Neuronal stem cell (in vitro differentiated cells): ENCODE results near the gene FOXS1.

Source experiments
- DNase-seq: peaks from one replicate; pipeline ENCODE4 v3.0.0-alpha.2; 2013; ENCODE audit warnings: low spot score
- H2AFZ ChIP-seq: one replicate; pipeline ENCODE4 v1.6.1; 2013; ENCODE audit warnings: mild to moderate bottlenecking, low read length, inconsistent platforms
- H2AK5ac ChIP-seq: 2 replicates; pipeline ENCODE4 v1.6.1; 2013; ENCODE audit warnings: low read depth, mild to moderate bottlenecking, inconsistent platforms, low read length, moderate library complexity, mixed read lengths
- H2BK120ac ChIP-seq: 2 replicates; pipeline ENCODE4 v1.6.1; 2013; ENCODE audit warnings: low read depth, mild to moderate bottlenecking, inconsistent platforms, low read length, moderate library complexity, mixed read lengths
- H2BK12ac ChIP-seq: one replicate; pipeline ENCODE4 v1.6.1; 2013; ENCODE audit warnings: low read length, inconsistent platforms
- H2BK15ac ChIP-seq: 2 replicates; pipeline ENCODE4 v1.6.1; 2013; ENCODE audit warnings: mild to moderate bottlenecking, low read length, inconsistent platforms, mixed read lengths
- H2BK5ac ChIP-seq: one replicate; pipeline ENCODE4 v1.6.1; 2013; ENCODE audit warnings: inconsistent platforms, mild to moderate bottlenecking, low read length, moderate library complexity
- H3K14ac ChIP-seq: one replicate; pipeline ENCODE4 v1.6.1; 2013; ENCODE audit warnings: low read length, inconsistent platforms
- H3K18ac ChIP-seq: 2 replicates; pipeline ENCODE4 v1.6.1; 2013; ENCODE audit warnings: low read length, inconsistent platforms
- H3K23ac ChIP-seq: 2 replicates; pipeline ENCODE4 v1.6.1; 2013; ENCODE audit warnings: low read depth, mild to moderate bottlenecking, mixed read lengths, low read length, inconsistent platforms; ENCODE audit not compliant: poor library complexity
- H3K27ac ChIP-seq: replicated peaks from 3 replicates; pipeline ENCODE4 v1.5.1; 2013; ENCODE audit warnings: low read length, inconsistent platforms
- H3K27me3 ChIP-seq, 3 experiments: 2 replicates each; pipeline ENCODE4 v1.6.1; 2013; ENCODE audit warnings: low read length in 3 of 3, mild to moderate bottlenecking in 2 of 3, inconsistent platforms in 1 of 3, low read depth in 1 of 3, mixed read lengths in 1 of 3, moderate library complexity in 1 of 3; ENCODE audit not compliant: control insufficient read depth in 3 of 3, insufficient read depth in 3 of 3
- H3K36me3 ChIP-seq, 2 donors: replicated peaks in 1 of 2; 2 replicates each; pipeline ENCODE4 v1.6.1; 2013; ENCODE audit warnings: low read length in 2 of 2; ENCODE audit not compliant: control insufficient read depth in 2 of 2, insufficient read depth in 2 of 2
- H3K4ac ChIP-seq: 2 replicates; pipeline ENCODE4 v1.6.1; 2013; ENCODE audit warnings: inconsistent platforms, mild to moderate bottlenecking, low read length, moderate library complexity
- H3K4me1 ChIP-seq, 2 donors: 1 replicate in 1 of 2; 2 replicates in 1 of 2; pipeline ENCODE4 v1.6.1; 2013; ENCODE audit warnings: low read length in 2 of 2, low read depth in 1 of 2; ENCODE audit not compliant: control insufficient read depth in 2 of 2, insufficient read depth in 1 of 2
- H3K4me2 ChIP-seq: one replicate; pipeline ENCODE4 v1.6.1; 2013; ENCODE audit warnings: mild to moderate bottlenecking, low read length, inconsistent platforms; ENCODE audit not compliant: insufficient read depth, poor library complexity, severe bottlenecking
- H3K4me3 ChIP-seq, 2 donors: 2 replicates each; pipeline ENCODE4 v1.5.1; 2013; ENCODE audit warnings: low read length in 2 of 2, mild to moderate bottlenecking in 2 of 2, inconsistent platforms in 1 of 2, moderate library complexity in 1 of 2
- H3K79me1 ChIP-seq: one replicate; pipeline ENCODE4 v1.6.1; 2013; ENCODE audit warnings: low read depth, mild to moderate bottlenecking, inconsistent platforms, low read length, moderate library complexity
- H3K9ac ChIP-seq: one replicate; pipeline ENCODE4 v1.6.1; 2013; ENCODE audit warnings: mild to moderate bottlenecking, low read depth, low read length, inconsistent platforms; ENCODE audit not compliant: poor library complexity
- H3K9me3 ChIP-seq, 2 donors: replicated peaks in 1 of 2; 2 replicates each; pipeline versions ENCODE3 to v1.6.1; 2013; ENCODE audit warnings: low read length in 2 of 2, mild to moderate bottlenecking in 2 of 2, inconsistent platforms in 1 of 2, low read depth in 1 of 2, mixed read lengths in 1 of 2, moderate library complexity in 1 of 2; ENCODE audit not compliant: control insufficient read depth in 2 of 2, insufficient read depth in 1 of 2
- H4K8ac ChIP-seq: one replicate; pipeline ENCODE4 v1.6.1; 2013; ENCODE audit warnings: low read depth, mild to moderate bottlenecking, inconsistent platforms, low read length, moderate library complexity
- H4K91ac ChIP-seq: one replicate; pipeline ENCODE4 v1.6.1; 2013; ENCODE audit warnings: low read length, low read depth, mild to moderate bottlenecking, inconsistent platforms; ENCODE audit not compliant: poor library complexity
- WGBS, 2 donors: extraction: QIAGEN DNeasy Blood & Tissue Kit; methylation state at CpG; one replicate each; pipeline ENCODE4 v1.1.7; 2013; ENCODE audit warnings: missing lambda C conversion rate in 2 of 2, mixed read lengths in 1 of 2; ENCODE audit not compliant: insufficient read length in 2 of 2, insufficient replicate concordance in 1 of 2; ENCODE audit errors: extremely low coverage in 2 of 2; 5-methylcytosine and 5-hydroxymethylcytosine counted together

The FOXS1 gene

DNA sequence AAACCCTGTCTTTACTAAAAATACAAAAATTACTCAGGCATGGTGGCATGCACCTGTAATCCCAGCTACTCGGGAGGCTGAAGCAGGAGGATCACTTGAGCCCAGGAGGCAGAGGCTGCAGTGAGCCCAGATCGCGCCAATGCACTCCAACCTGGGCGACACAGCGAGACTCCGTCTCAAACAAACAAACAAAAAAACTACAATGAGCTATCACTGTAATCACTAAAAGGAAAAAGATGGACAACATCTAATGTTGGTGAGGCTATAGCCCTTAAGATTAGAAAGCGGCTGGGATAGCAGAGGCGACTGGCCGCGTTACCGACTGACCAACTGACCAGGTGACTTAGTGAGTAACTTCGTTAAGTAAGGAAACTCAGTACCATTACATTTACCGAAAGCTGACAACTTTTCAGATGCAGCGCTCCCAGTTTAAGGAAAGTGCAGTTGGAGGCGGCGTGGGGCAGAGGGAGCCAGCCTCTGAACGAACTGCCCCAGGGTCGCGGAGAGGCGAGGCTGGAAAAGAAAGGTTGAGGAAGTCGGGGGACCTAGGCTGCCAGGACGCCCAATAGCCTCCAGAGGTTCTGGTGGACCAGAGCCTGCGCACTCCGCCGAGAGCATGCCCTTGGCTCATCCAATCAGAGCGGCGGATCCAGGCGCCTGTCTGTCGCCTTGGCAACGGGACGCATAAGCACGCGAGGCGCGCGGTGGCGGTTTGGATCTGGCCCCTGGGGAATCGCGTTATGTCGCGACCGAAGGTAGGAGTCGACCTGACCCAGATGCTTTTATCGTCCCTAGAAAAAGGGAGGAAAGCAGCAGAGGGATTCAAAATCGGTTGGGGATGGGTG is 34.0 kb upstream of the FOXS1 start:
- WGBS, 2 donors, result no CpG with 5 or more reads among the region's 45 CpGs
- H3K18ac ChIP-seq, result peak overlapping the region; percentile 12

DNA sequence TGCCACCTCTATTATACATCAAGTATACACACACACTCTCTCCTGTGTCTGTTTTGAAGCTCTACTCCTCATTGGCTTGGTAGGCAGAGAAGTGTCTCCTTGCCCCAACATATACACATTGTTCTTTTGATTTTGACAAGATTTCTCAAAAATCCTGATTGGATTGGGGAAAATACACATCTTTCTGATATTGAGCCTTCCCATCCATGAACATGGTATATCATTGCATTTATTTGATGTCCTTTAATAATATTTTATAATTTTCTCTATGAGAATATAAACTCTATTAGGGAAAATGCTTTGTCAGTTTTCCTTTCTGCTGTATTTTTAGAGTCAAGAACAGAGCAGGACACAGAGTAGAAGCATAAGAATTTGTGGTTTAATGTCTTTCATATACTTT is 32.3 kb upstream of the FOXS1 start:
- H4K8ac ChIP-seq, result no peak overlapping the region
- peaks cover 0 to 4% (median 0%) of the 10 kb centered on the region in 3 experiments for H3K27me3 ChIP-seq
- no peak overlapping the region for H3K4me2 ChIP-seq
- no peak overlapping the region for H3K27ac ChIP-seq
- no peak overlapping the region for H2AFZ ChIP-seq
- H3K9me3 ChIP-seq, result no peaks in the 10 kb centered on the region
- DNase-seq, result no peak
- H3K4ac ChIP-seq, result no peak overlapping the region
- no peaks in the 10 kb centered on the region for H3K79me1 ChIP-seq
- H3K18ac ChIP-seq, result no peak overlapping the region
- H4K91ac ChIP-seq, result no peak overlapping the region
- H3K9ac ChIP-seq, result no peak overlapping the region
- no peak overlapping the region for H2AK5ac ChIP-seq
- H2BK120ac ChIP-seq, result no peak overlapping the region
- no peaks in the 10 kb centered on the region for H3K4me1 ChIP-seq
- no peak overlapping the region for H2BK15ac ChIP-seq
- no peak overlapping the region for H3K23ac ChIP-seq
- peaks cover 0 to 20% of the 10 kb centered on the region in 2 donors for H3K36me3 ChIP-seq
- no peak overlapping the region for H3K14ac ChIP-seq
- H2BK12ac ChIP-seq, result no peak overlapping the region
- H3K4me3 ChIP-seq, result no peak overlapping the region
- no peak overlapping the region for H2BK5ac ChIP-seq

More for the DNA sequence above, 34.0 kb upstream of the FOXS1 start:
- Histone ChIP-seq H3K4me2 (peak overlapping the region; percentile 89), H3K27me3 (no peaks in the 10 kb centered on the region), H4K91ac (no peak overlapping the region), H3K36me3 (peaks cover 0 to 17% of the 10 kb centered on the region in 2 donors), H2BK12ac (no peak overlapping the region), H2BK15ac (no peak overlapping the region), H2BK5ac (no peak overlapping the region), H2AK5ac (no peak overlapping the region), H2BK120ac (no peak overlapping the region), H3K4ac (no peak overlapping the region), H3K9ac (peak overlapping the region; percentile 85), H3K9me3 (no peaks in the 10 kb centered on the region), H3K27ac (no peak overlapping the region), H2AFZ (peak overlapping the region; percentile 95), H4K8ac (no peak overlapping the region), H3K79me1 (no peaks in the 10 kb centered on the region), H3K14ac (no peak overlapping the region), H3K4me3 (peak overlapping the region; percentile 67 to 79), H3K23ac (peak overlapping the region; percentile 46), H3K4me1 (no peaks in the 10 kb centered on the region)
- DNase-seq, result peak; percentile 92

DNA sequence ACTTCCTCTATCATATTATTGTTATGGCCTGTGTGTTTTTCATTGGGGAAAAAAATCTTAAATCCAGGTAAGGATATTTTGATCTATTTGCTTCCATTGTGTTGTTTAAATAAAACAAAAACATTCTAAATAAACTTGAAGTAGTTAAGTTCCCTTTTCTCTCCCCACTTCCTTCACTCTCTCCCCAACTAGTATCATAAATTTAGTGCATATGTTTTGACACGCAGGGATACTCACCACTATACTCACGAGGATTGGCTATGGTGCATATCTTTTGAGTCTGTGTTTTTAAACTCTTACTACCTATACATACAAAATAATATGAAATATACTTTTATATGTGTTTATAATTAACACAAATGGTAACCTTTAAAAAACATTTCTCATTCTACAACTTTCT is 30.3 kb upstream of the FOXS1 start:
- Histone ChIP-seq H2AK5ac (no peak overlapping the region), H3K27me3 (peaks cover 0 to 11% (median 2%) of the 10 kb centered on the region in 3 experiments), H3K4me2 (no peak overlapping the region), H3K4me3 (no peak overlapping the region), H3K36me3 (peaks cover 0 to 20% of the 10 kb centered on the region in 2 donors), H3K9me3 (peaks cover 0 to 1% of the 10 kb centered on the region in 2 donors), H4K91ac (no peak overlapping the region), H3K4me1 (peaks cover 0 to 3% of the 10 kb centered on the region in 2 donors), H3K14ac (no peak overlapping the region), H2BK12ac (no peak overlapping the region), H2BK5ac (no peak overlapping the region), H3K79me1 (no peaks in the 10 kb centered on the region), H3K27ac (no peak overlapping the region), H2AFZ (no peak overlapping the region), H3K18ac (no peak overlapping the region), H2BK120ac (no peak overlapping the region), H3K9ac (no peak overlapping the region), H3K4ac (no peak overlapping the region), H4K8ac (no peak overlapping the region), H2BK15ac (no peak overlapping the region), H3K23ac (no peak overlapping the region)
- no peak for DNase-seq
- no CpG with 5 or more reads among the region's 2 CpGs for WGBS, 2 donors

DNA sequence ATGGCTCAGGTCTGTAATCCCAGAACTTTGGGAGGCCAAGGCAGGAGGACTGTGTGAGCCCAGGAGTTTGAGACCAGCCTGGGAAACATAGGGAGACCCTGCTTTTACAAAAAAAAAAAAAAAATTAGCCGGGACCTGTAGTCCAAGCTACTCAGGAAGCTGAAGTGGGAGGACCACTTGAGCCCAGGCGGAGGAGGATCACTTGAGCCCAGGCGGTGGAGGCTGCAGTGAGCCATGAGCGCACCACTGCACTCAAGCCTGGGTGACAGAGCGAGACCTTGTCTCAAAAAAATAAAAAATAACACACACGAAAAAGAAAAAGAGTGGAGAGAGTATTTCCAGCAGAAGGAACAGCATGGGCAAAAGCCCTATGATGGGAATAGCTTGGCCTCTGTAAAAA is 27.0 kb upstream of the FOXS1 start:
- Histone ChIP-seq H3K9me3 (peaks cover 0 to 1% of the 10 kb centered on the region in 2 donors), H2AFZ (no peak overlapping the region), H3K18ac (no peak overlapping the region), H2BK5ac (no peak overlapping the region), H3K4ac (no peak overlapping the region), H3K4me3 (no peak overlapping the region), H4K8ac (no peak overlapping the region), H3K23ac (no peak overlapping the region), H3K79me1 (no peaks in the 10 kb centered on the region), H3K36me3 (peaks cover 0 to 17% of the 10 kb centered on the region in 2 donors), H3K27ac (no peak overlapping the region), H2AK5ac (no peak overlapping the region), H3K14ac (no peak overlapping the region), H4K91ac (no peak overlapping the region), H2BK120ac (no peak overlapping the region), H3K4me1 (peaks cover 5 to 12% of the 10 kb centered on the region in 2 donors), H2BK12ac (no peak overlapping the region), H3K9ac (no peak overlapping the region), H2BK15ac (no peak overlapping the region), H3K27me3 (peaks cover 0 to 30% (median 5%) of the 10 kb centered on the region in 3 experiments), H3K4me2 (no peak overlapping the region)
- no CpG with 5 or more reads among the region's 6 CpGs for WGBS, 2 donors
- no peak for DNase-seq
